ENCODE measurements around the gene IMP3.
"Not testable (repeated sequence)": the region's sequence is repeated elsewhere in the genome, so short reads cannot be mapped to it uniquely, and the experiment has no call there.

IMP3 gene

GRCh38 chr15:75639709-75640482 lies at the start of gene IMP3:
IMP3 (minus strand) TSS chr15:75640224; CDS start chr15:75640168, 56 bp downstream.
- DNase-seq, result peak; percentile 98 to 99

- not testable (repeated sequence) for DNase-seq
Measured at GRCh38 chr15:75689429-75689828, 49.4 kb upstream of the IMP3 start.

- no peak for DNase-seq
Measured at GRCh38 chr15:75688831-75689230, 48.8 kb upstream of the IMP3 start.

DNA sequence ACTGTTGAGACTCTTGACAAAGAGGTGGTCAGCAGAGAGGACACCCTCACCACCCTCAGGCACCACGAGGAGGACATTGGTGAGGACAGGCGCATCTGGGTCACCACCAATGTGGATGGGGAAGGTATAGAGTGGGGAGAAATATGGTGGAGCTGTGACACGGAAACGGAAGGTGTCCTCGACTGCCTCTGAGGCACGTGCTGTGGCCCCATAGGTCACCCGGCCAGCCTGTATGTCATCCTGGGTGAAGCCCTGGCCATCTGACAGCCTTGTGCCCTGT lies 48.2 kb upstream of the IMP3 start:
- DNase-seq, result no peak

- no peak for DNase-seq
Measured at GRCh38 chr15:75687486-75688277, 47.7 kb upstream of the IMP3 start.

GRCh38 chr15:75686212-75686642 lies 46.2 kb upstream of the IMP3 start:
- DNase-seq, result peak; percentile 59 to 82

GRCh38 chr15:75685195-75685594 lies 45.2 kb upstream of the IMP3 start:
- DNase-seq, result no peak

- peak in 1 of 2 experiments; percentile 53 for DNase-seq
Measured at GRCh38 chr15:75684648-75685047, 44.6 kb upstream of the IMP3 start.

DNA sequence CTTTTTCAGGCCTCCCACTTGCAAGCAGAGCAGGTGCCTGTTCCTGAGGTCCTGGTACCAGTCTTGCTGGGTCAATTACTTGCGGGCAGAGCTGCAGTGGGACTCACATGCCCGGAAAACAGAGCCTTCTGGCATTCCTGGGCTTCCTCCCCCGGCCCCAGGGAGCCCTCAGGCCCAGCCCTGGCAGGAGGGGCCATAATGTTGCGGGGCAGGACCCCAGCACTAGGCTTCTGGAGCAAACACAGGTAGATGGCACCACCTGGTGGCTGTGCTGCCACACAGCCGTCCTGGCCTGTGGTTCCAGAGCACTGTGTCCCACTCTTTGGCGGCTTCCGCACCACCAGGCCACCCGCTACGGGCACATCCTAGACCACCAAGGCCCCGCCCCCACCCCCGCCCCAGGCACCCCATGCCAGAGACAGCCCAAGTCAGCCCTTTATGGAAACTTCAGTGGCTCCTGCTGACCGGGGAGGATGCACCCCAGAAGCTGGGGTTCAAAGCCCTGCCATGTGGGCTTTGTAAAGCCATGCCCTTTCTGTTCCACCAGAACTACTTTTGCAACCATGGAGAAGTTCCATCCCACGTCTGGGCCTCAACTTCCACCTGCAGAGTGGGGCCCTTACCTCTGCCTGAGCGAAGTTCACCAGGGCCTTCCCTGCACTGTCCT lies 43.8 kb upstream of the IMP3 start:
- DNase-seq, result peak; percentile 41 to 81

DNA sequence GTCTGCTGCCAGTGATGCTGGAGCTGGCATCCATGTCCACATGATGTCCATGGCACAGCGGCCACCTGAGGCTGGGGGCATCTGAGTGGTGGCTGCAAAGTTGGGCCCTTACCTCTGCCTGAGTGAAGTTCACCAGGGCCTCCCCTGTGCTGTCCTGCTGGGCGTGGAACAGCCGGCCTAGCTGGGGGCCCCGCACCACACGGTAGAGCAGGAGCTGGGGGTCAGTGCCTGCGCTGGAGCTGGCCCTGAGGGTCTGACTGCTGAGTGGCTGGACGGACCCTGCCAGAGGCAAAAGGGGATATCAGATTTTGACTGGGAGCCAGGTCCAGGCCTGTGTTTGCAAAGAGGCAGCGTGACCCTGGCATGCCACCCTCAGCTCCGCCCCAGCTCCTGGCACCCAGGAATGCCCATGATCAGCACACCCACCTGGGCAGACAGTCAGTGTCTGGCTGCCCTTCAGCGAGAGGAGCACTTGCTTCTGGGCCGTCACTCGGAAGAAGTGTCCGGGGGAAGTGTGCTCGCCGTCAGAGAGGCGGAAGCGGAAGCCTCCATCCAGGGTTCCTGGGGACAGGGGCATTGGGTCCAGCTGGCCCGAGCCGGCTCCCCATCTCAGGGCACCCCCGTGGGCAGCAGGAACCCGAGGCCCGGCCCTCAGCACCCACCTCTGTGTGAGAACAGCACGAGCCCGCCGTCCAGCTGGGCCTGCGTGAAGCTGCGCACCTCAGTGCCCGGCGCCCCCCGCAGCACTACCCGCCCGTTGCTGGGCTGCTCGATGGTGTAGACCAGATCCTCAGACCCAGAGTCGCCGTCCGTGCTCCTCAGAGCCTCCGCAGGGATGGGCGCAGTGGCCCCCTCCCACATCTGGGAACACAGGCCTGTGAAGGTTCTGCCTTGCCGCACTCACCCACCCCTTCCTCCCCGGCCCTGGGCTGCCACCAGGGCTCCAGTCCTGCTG lies 42.4 kb upstream of the IMP3 start:
- DNase-seq, result no peak

DNA sequence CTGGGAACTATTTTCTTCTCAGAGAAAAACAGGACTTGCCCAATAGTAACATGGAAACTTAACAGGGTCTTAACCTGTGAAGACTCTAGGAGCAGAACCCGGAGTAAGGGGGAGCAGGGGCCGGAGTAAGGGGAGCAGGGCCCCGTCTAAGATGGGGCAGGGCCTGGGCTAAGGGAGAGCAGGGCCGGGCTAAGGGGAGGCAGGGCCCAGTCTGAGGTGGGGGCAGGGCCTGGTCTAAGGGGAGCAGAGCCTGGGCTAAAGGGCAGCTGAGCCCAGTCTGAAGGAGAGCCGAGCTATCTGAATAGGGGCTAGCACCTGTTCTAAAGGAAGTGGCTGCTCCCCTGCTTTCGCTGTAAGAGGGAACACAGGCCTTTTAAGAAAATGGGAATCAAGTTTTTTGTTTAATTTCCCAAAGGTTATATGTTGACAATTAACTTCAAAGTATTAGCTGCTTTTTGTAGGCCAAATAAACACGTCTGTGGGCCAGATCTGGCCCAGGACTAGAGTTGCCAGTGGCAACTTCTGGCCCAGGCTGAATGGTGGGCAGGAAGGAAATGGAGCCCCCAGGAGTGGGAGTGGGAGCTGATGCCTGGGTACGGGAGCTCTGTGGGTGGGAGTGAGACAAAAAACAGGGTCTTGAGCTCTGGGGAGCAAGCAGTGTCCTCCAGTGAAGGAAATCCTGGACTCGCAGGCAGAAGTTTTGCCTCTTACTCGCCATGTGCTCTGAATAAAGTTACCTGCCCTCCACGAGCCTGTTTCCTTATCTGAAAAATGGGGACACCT lies 40.2 kb upstream of the IMP3 start:
- no peak for DNase-seq

DNA sequence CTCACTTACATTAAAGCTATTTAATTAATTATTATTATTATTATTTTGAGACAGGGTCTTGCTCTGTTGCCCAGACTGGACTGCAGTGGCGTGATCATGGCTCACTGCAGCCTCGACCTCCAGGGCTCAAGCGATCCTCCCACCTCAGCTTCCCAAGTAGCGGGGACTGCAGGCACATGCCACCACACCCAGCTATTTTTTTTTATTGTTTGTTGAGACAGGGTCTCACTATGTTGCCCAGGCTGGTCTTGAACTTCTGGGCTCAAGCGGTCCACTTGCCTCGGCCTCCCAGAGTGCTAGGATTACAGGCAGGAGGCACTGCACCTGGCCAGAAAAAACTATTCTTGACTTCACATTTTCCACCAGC lies 38.3 kb upstream of the IMP3 start:
- DNase-seq, result not testable (repeated sequence)

GRCh38 chr15:75677465-75678323 lies 37.7 kb upstream of the IMP3 start:
- DNase-seq, result no peak

- no peak for DNase-seq
Measured at GRCh38 chr15:75676688-75677464, 36.9 kb upstream of the IMP3 start.

- DNase-seq, result no peak
Measured at GRCh38 chr15:75675579-75676404, 35.8 kb upstream of the IMP3 start.

- DNase-seq, result no peak
Measured at GRCh38 chr15:75674366-75674765, 34.3 kb upstream of the IMP3 start.

DNA sequence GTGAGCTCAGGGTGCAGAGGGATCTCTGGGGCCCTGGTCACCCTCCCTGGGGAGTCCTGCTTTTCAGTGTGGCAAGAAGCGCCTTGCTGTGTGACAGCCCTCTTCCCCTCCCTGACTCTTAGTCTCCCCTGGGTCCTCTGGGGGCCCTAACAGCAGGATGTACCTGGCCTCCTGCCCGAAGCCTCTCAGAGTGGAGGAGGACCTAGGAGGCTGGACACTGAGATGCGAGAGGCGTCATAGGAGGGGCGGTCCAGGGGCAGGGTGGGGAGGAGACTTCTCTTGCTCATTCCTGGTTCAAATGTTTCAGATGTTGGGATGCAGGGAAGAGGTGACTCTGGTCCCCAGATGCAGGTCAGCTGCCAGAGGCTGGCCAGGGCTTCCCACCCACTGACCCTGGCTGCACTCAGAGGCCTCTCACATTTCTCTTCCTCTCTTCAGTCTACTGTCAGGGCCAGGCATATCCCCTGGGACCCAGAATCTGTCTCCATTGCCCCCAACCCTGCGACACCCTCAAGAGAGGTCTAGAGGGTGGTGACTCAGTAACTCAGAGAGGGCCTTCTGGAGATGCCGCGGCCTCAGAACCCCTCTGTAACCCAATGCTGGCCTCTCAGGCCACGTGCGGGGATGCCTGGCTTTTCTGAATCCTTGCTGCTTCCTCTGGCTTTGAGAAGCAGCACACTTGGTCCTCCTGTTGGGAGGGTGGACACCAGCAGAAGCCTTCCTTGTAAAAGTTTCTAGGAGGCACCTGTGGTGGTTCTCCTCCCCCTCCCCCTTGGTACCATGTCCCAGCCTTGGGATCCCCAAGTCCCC lies 33.6 kb upstream of the IMP3 start:
- no peak for DNase-seq

All from NCI-H524 (cell line).